Prostate gland (tissue), 2 donors: ENCODE measurements around the gene COMMD4. TPM values are rescaled to one million over a fixed set of nuclear protein-coding genes. Genes with fewer than 3 reads are reported as not detected.
"Not testable (repeated sequence)": the region's sequence is repeated elsewhere in the genome, so short reads cannot be mapped to it uniquely, and the experiment has no call there.

Source experiments
- DNase-seq: peaks from one replicate; pipeline ENCODE4 v3.0.0-alpha.2; 2019; ENCODE audit warnings: low spot score
- H3K27ac ChIP-seq, 2 donors: fragments of 200-600 bp; sonication (generic); 2 replicates each; pipeline ENCODE4 v1.5.1; 2017 to 2019
- H3K27me3 ChIP-seq: fragments of 200-600 bp; sonication (generic); replicated peaks from 2 replicates; pipeline ENCODE4 v1.5.1; 2019; ENCODE audit not compliant: insufficient read depth
- H3K36me3 ChIP-seq, 2 donors: fragments of 200-600 bp; sonication (generic); 1 replicate in 1 of 2; 2 replicates in 1 of 2; pipeline versions ENCODE4 v1.5.1 to v1.8.1; 2017 to 2019
- H3K4me1 ChIP-seq: fragments of 200-600 bp; sonication (generic); replicated peaks from 2 replicates; pipeline ENCODE4 v1.5.1; 2019
- H3K4me3 ChIP-seq, 2 donors: fragments of 200-600 bp; sonication (generic); 2 replicates each; pipeline ENCODE4 v1.5.1; 2017 to 2019
- H3K9me3 ChIP-seq: fragments of 200-600 bp; sonication (generic); 2 replicates; pipeline ENCODE4 v1.5.1; 2017
- POLR2A ChIP-seq: fragments of 450-650 bp; IDR thresholded peaks from one replicate; pipeline ENCODE4 v1.6.1; 2016; ENCODE audit warnings: antibody characterized with exemption, mild to moderate bottlenecking
- POLR2AphosphoS5 ChIP-seq: sonication (generic); formaldehyde crosslinking; IDR thresholded peaks from one replicate; pipeline ENCODE4 v1.6.1; 2017; ENCODE audit warnings: antibody characterized with exemption
- WGBS: methylation state at CpG from one replicate; pipeline ENCODE4 v1.1.5; 2018; 5-methylcytosine and 5-hydroxymethylcytosine counted together
- intact Hi-C: fragments of 100-400 bp; cut with DNase I; formaldehyde crosslinking; loops from one replicate; pipeline ENCODE4 v1.14.2; 2022
- total RNA-seq, 2 donors: library from RNA; depleted of rRNA; stranded (reverse); fragments of >200 nt; gene quantifications; one replicate each; pipeline ENCODE4 v1.1.0, GENCODE V29; 2016
- TF ChIP-seq, protein P1 (sequence below), 4 experiments: fragments of 200-600 bp in 2 of 4; fragments of 450-650 bp in 2 of 4; sonication (generic) in 2 of 4; IDR thresholded peaks; 1 replicate in 3 of 4; 2 replicates in 1 of 4; pipeline ENCODE4 v1.5.1; 2016 to 2019; ENCODE audit warnings: antibody characterized with exemption in 4 of 4, mild to moderate bottlenecking in 2 of 4, moderate library complexity in 2 of 4

COMMD4 gene
- total RNA-seq, 2 donors from 2014 or later: 100 to 116 TPM

DNA sequence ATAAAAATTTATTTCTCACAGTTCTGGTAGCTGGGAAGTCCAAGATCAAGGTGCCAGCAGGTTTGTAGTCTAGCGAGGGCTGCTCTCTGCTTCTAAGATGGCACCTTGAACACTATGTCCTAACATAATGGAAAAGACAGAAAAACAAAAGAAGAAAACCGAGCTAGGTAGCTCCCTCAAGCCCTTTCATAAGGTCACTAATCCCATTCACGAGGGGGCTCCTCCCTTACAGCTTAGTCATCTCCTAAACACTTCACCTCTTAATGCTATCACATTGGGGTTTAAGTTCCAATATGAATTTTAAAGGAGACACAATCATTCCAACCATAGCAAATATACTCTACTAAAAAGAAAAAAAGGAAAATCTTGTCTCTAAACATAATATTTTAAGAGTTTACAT, 29.7 kb upstream of the COMMD4 start:
- H3K4me3 ChIP-seq: no peak overlapping the region
- peaks cover 4% of the 10 kb centered on the region for H3K27me3 ChIP-seq
- TF ChIP-seq, protein P1, sequence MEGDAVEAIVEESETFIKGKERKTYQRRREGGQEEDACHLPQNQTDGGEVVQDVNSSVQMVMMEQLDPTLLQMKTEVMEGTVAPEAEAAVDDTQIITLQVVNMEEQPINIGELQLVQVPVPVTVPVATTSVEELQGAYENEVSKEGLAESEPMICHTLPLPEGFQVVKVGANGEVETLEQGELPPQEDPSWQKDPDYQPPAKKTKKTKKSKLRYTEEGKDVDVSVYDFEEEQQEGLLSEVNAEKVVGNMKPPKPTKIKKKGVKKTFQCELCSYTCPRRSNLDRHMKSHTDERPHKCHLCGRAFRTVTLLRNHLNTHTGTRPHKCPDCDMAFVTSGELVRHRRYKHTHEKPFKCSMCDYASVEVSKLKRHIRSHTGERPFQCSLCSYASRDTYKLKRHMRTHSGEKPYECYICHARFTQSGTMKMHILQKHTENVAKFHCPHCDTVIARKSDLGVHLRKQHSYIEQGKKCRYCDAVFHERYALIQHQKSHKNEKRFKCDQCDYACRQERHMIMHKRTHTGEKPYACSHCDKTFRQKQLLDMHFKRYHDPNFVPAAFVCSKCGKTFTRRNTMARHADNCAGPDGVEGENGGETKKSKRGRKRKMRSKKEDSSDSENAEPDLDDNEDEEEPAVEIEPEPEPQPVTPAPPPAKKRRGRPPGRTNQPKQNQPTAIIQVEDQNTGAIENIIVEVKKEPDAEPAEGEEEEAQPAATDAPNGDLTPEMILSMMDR (IDR thresholded peaks at IDR 0.05): no peak
- TF ChIP-seq POLR2AphosphoS5 (no peak), POLR2A (no peak)
- intact Hi-C loops: no loop called here
- H3K4me1 ChIP-seq: no peaks in the 10 kb centered on the region
- no peaks in the 10 kb centered on the region for H3K9me3 ChIP-seq
- no peak for DNase-seq
- WGBS: 65% methylated on average over 3 of the region's 3 CpGs
- H3K27ac ChIP-seq: no peak overlapping the region
- no peaks in the 10 kb centered on the region for H3K36me3 ChIP-seq

DNA sequence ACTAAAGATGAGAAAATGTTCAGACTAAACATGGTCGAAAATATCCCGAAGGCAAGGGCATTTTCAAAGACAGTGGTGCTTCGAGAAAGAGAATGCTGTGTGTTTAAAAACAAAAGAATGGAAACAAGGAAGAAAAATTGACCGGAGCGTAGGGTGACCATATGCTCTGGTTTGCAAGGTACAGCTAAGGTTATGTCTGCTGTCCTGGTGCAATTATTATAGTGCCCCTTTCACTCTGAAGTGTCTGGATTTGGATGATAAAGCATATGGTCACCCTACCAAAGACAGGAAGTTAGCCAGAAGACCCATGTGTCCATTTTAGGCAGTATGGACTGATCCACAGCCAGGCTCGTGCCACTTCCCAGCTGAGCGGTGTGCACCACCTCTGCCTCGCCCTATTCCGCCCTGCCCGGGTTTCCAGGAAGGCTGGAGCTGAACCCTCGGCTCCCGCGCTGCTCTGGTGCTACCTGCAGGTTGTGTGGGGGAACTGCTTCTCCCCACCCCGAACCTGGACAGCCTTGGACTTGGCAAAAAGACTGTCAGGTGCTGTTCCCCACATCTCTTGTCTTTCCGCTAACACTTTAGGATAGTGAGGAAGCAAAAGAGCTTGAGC, 28.0 kb upstream of the COMMD4 start:
- DNase-seq: no peak
- Histone ChIP-seq H3K4me3 (no peak overlapping the region), H3K4me1 (no peaks in the 10 kb centered on the region), H3K27me3 (peaks cover 4% of the 10 kb centered on the region), H3K27ac (no peak overlapping the region), H3K9me3 (no peaks in the 10 kb centered on the region), H3K36me3 (no peaks in the 10 kb centered on the region)
- intact Hi-C loops: no loop called here
- WGBS: 33% methylated on average over 15 of the region's 15 CpGs
- TF ChIP-seq POLR2A (no peak), POLR2AphosphoS5 (no peak)
- TF ChIP-seq, protein P1 (IDR thresholded peaks at IDR 0.05): peak in 1 of 4 experiments; percentile 33

DNA sequence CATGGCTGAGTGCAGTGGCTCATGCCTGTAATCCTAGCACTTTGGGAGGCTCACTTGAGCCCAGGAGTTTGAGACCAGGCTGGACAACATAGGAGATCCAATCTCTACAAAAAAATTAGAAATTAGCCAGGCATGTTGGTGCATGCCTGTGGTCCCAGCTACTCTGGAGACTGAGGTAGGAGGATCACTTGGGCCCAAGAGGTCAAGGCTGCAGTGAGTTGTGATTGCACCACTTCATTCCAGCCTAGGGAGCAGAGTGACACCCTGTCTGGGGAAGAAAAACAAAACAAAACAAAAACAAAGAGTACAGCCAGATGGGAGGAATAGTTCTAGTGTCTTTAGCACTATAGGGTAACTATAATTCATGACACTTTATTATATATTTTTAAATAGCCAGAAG, 26.2 kb upstream of the COMMD4 start:
- Histone ChIP-seq H3K9me3 (no peaks in the 10 kb centered on the region), H3K4me1 (no peaks in the 10 kb centered on the region), H3K4me3 (no peak overlapping the region), H3K27ac (no peak overlapping the region), H3K36me3 (no peaks in the 10 kb centered on the region), H3K27me3 (peaks cover under 1% of the 10 kb centered on the region)
- TF ChIP-seq POLR2AphosphoS5: no peak
- TF ChIP-seq, protein P1 (IDR thresholded peaks at IDR 0.05): no peak
- TF ChIP-seq POLR2A: no peak
- intact Hi-C loops: no loop called here
- DNase-seq: no peak

DNA sequence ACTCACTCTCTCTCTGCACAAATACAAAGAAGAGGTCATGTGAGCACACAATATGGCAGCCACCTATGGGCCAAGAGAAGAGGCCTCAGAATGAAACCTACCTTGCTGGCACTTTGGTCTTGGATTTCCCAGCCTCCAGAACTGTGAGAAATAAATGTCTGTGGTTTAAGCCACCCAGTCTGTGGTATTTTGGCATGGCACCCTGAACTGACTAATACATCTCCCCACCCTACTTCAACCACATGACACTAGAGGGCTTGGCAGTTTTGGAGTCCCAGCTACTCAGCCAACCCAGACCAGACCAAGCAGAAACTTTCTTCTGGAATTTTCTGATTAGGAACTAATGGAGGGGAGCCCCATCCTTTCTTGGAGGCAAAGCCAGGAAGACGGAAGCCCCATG, 23.3 kb upstream of the COMMD4 start:
- intact Hi-C loops, H3K4me3 ChIP-seq, H3K36me3 ChIP-seq, H3K9me3 ChIP-seq, H3K4me1 ChIP-seq, H3K27me3 ChIP-seq, H3K27ac ChIP-seq, DNase-seq: not testable (repeated sequence)
- WGBS: 93% methylated on average over 1 of the region's 1 CpG

DNA sequence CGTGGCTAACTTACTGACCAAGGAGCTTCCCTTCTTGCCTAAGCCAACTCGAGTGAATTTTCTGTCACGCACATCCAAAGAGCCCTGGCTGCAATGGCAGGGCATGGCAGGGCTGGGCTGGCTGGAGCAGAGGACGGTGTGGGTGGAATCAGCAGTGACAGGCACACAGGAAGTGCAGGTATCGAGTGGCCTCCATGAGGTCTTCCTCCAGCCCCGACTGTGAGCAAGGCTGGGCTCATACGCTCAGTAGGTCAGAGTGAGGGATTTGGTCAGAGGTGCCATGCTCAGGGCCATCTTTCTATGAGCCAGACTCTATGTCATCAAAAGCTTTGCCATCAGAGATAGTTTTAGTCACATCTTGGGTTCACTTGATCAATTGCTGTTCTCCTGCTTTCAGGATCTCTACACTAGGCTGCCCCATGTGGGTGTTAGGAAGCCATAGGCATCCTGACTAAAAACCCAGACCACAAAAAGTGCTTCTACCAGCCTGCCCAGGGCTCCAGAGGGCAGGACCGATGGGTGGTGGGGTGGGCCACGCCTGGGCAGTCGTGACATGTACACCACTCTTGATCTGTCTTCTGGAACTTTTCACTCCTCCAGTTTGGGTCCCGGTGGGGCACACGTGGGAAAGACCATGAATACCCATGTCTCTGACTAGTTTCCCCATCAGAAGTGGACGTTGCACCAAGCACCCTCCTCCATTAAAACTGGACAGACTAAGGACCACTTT, 22.6 kb upstream of the COMMD4 start:
- TF ChIP-seq POLR2A (no peak), POLR2AphosphoS5 (no peak)
- TF ChIP-seq, protein P1 (IDR thresholded peaks at IDR 0.05): no peak
- Histone ChIP-seq H3K27me3 (no peaks in the 10 kb centered on the region), H3K9me3 (no peaks in the 10 kb centered on the region), H3K4me1 (no peaks in the 10 kb centered on the region), H3K36me3 (no peaks in the 10 kb centered on the region), H3K4me3 (no peak overlapping the region), H3K27ac (no peak overlapping the region)
- no peak for DNase-seq
- intact Hi-C loops: no loop called here
- 83% methylated on average over 13 of the region's 13 CpGs for WGBS
